Prostate gland (tissue), 2 donors: Measurements from ENCODE around the gene CLECL1. TPM values are rescaled to one million over a fixed set of nuclear protein-coding genes. Genes with fewer than 3 reads are reported as not detected.

Experiments used
- DNase-seq: peaks from one replicate; pipeline ENCODE4 v3.0.0-alpha.2; 2019; ENCODE audit warnings: low spot score
- H3K27ac ChIP-seq, 2 donors: fragments of 200-600 bp; sonication (generic); 2 replicates each; pipeline ENCODE4 v1.5.1; 2017 to 2019
- H3K27me3 ChIP-seq: fragments of 200-600 bp; sonication (generic); replicated peaks from 2 replicates; pipeline ENCODE4 v1.5.1; 2019; ENCODE audit not compliant: insufficient read depth
- H3K36me3 ChIP-seq, 2 donors: fragments of 200-600 bp; sonication (generic); 1 replicate in 1 of 2; 2 replicates in 1 of 2; pipeline versions ENCODE4 v1.5.1 to v1.8.1; 2017 to 2019
- H3K4me1 ChIP-seq: fragments of 200-600 bp; sonication (generic); replicated peaks from 2 replicates; pipeline ENCODE4 v1.5.1; 2019
- H3K4me3 ChIP-seq, 2 donors: fragments of 200-600 bp; sonication (generic); 2 replicates each; pipeline ENCODE4 v1.5.1; 2017 to 2019
- H3K9me3 ChIP-seq: fragments of 200-600 bp; sonication (generic); 2 replicates; pipeline ENCODE4 v1.5.1; 2017
- POLR2A ChIP-seq: fragments of 450-650 bp; IDR thresholded peaks from one replicate; pipeline ENCODE4 v1.6.1; 2016; ENCODE audit warnings: antibody characterized with exemption, mild to moderate bottlenecking
- POLR2AphosphoS5 ChIP-seq: sonication (generic); formaldehyde crosslinking; IDR thresholded peaks from one replicate; pipeline ENCODE4 v1.6.1; 2017; ENCODE audit warnings: antibody characterized with exemption
- WGBS: methylation state at CpG from one replicate; pipeline ENCODE4 v1.1.5; 2018; 5-methylcytosine and 5-hydroxymethylcytosine counted together
- intact Hi-C: fragments of 100-400 bp; cut with DNase I; formaldehyde crosslinking; loops from one replicate; pipeline ENCODE4 v1.14.2; 2022
- total RNA-seq, 2 donors: library from RNA; depleted of rRNA; stranded (reverse); fragments of >200 nt; gene quantifications; one replicate each; pipeline ENCODE4 v1.1.0, GENCODE V29; 2016
- TF ChIP-seq, protein P1 (sequence below), 4 experiments: fragments of 200-600 bp in 2 of 4; fragments of 450-650 bp in 2 of 4; sonication (generic) in 2 of 4; IDR thresholded peaks; 1 replicate in 3 of 4; 2 replicates in 1 of 4; pipeline ENCODE4 v1.5.1; 2016 to 2019; ENCODE audit warnings: antibody characterized with exemption in 4 of 4, mild to moderate bottlenecking in 2 of 4, moderate library complexity in 2 of 4

The CLECL1 gene
- total RNA-seq, 2 donors from 2014 or later = not detected

DNA sequence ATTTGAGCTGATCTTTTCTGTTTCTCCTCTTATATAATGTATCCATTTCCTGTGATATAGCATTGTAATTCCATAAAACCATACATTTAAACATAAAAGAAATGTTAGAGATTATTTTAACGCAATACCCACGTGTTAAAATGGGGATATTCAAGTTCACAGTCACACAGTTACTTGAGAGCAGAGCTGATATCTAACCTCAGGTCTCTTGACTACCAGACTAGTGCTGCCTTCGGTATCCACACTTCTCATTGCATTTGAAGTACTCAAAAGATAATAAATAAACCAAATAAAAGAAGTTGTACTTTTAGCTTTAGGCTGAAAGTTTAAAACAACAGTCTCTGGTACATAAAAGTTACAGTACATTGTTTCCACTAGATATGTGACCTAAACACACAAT lies 2.9 kb downstream of the CLECL1 start:
- Histone ChIP-seq H3K4me1 (no peaks in the 10 kb centered on the region), H3K36me3 (no peaks in the 10 kb centered on the region), H3K27ac (no peak overlapping the region), H3K27me3 (no peaks in the 10 kb centered on the region), H3K9me3 (no peaks in the 10 kb centered on the region), H3K4me3 (no peak overlapping the region)
- DNase-seq = no peak
- intact Hi-C loops = no loop called here
- TF ChIP-seq, protein P1, sequence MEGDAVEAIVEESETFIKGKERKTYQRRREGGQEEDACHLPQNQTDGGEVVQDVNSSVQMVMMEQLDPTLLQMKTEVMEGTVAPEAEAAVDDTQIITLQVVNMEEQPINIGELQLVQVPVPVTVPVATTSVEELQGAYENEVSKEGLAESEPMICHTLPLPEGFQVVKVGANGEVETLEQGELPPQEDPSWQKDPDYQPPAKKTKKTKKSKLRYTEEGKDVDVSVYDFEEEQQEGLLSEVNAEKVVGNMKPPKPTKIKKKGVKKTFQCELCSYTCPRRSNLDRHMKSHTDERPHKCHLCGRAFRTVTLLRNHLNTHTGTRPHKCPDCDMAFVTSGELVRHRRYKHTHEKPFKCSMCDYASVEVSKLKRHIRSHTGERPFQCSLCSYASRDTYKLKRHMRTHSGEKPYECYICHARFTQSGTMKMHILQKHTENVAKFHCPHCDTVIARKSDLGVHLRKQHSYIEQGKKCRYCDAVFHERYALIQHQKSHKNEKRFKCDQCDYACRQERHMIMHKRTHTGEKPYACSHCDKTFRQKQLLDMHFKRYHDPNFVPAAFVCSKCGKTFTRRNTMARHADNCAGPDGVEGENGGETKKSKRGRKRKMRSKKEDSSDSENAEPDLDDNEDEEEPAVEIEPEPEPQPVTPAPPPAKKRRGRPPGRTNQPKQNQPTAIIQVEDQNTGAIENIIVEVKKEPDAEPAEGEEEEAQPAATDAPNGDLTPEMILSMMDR (IDR thresholded peaks at IDR 0.05) = no peak
- TF ChIP-seq POLR2A (no peak), POLR2AphosphoS5 (no peak)
- WGBS = 69% methylated on average over 3 of the region's 3 CpGs

GRCh38 chr12:9729082-9729481 lies 3.8 kb downstream of the CLECL1 start:
- Histone ChIP-seq H3K36me3 (no peaks in the 10 kb centered on the region), H3K4me3 (no peak overlapping the region), H3K9me3 (no peaks in the 10 kb centered on the region), H3K27ac (no peak overlapping the region), H3K4me1 (no peaks in the 10 kb centered on the region), H3K27me3 (no peaks in the 10 kb centered on the region)
- TF ChIP-seq POLR2A = no peak
- TF ChIP-seq, protein P1 (IDR thresholded peaks at IDR 0.05) = no peak
- no peak for TF ChIP-seq POLR2AphosphoS5
- intact Hi-C loops = no loop called here
- DNase-seq = no peak

- TF ChIP-seq, protein P1 (IDR thresholded peaks at IDR 0.05) = no peak
- TF ChIP-seq POLR2A (no peak), POLR2AphosphoS5 (no peak)
- Histone ChIP-seq H3K4me1 (no peaks in the 10 kb centered on the region), H3K27me3 (no peaks in the 10 kb centered on the region), H3K36me3 (no peaks in the 10 kb centered on the region), H3K9me3 (no peaks in the 10 kb centered on the region), H3K27ac (no peak overlapping the region), H3K4me3 (no peak overlapping the region)
- intact Hi-C loops = no loop called here
- WGBS = 36% methylated on average over 1 of the region's 1 CpG
- DNase-seq = no peak
Observed at GRCh38 chr12:9727813-9728212, 5.1 kb downstream of the CLECL1 start.

- TF ChIP-seq POLR2A (no peak), POLR2AphosphoS5 (no peak)
- TF ChIP-seq, protein P1 (IDR thresholded peaks at IDR 0.05) = no peak
- Histone ChIP-seq H3K27ac (no peak overlapping the region), H3K36me3 (no peaks in the 10 kb centered on the region), H3K9me3 (no peaks in the 10 kb centered on the region), H3K27me3 (no peaks in the 10 kb centered on the region), H3K4me1 (no peaks in the 10 kb centered on the region), H3K4me3 (no peak overlapping the region)
- intact Hi-C loops = no loop called here
- DNase-seq = no peak
- WGBS = 89% methylated on average over 2 of the region's 2 CpGs
Observed at GRCh38 chr12:9725213-9725870, 7.6 kb downstream of the CLECL1 start.

DNA sequence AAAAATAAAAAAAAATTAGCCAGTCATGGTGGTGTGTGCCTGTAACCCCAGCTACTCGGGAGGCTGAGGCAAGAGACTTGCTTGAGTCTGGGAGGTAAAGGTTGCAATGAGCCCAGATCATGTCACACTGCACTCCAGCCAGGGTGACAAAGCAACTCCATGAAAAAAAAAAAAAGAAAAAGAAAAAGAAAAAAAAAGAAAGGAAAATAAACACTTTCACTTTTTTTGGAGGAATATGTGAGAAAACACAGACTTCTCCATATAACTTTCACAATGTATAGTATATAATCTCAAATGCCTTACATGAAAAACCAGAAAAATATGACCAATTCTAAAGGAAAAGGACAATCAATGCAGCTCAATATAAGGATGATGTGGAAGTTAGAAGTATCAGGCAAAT lies 8.9 kb downstream of the CLECL1 start:
- no peak for TF ChIP-seq POLR2A
- TF ChIP-seq, protein P1 (IDR thresholded peaks at IDR 0.05) = no peak
- no peak for TF ChIP-seq POLR2AphosphoS5
- no peaks in the 10 kb centered on the region for H3K4me1 ChIP-seq
- intact Hi-C loops = no loop called here
- no peaks in the 10 kb centered on the region for H3K36me3 ChIP-seq
- H3K27ac ChIP-seq = no peak overlapping the region
- no peaks in the 10 kb centered on the region for H3K27me3 ChIP-seq
- no peak overlapping the region for H3K4me3 ChIP-seq
- H3K9me3 ChIP-seq = no peaks in the 10 kb centered on the region
- no peak for DNase-seq
- WGBS = 83% methylated on average over 1 of the region's 1 CpG
